PC-3 (cell line): Measurements from ENCODE around the gene RPL31. TPM values are rescaled to one million over a fixed set of nuclear protein-coding genes. Genes with fewer than 3 reads are reported as not detected.

ENCODE experiments used
- ATAC-seq: fragments of 200-7000 bp; cut with Tn5 transposase; 2 replicates; pipeline ENCODE4 v1.9.1; 2020; ENCODE audit warnings: mild to moderate bottlenecking, moderate library complexity
- BruUV-seq: library from RNA; stranded (reverse); fragments of 400-500 nt; replicated peaks from 2 replicates; lab custom pipeline; 2021; lab: Mats Ljungman, UMichigan
- CTCF ChIA-PET: fragments of 300-600 bp; sonication (Branson Sonifier 250); formaldehyde crosslinking; loops from one replicate; lab custom pipeline; 2022; ENCODE audit warnings: antibody characterized with exemption; lab: Charles Lee
- POLR2A ChIA-PET: fragments of 300-600 bp; sonication (Branson Sonifier 250); formaldehyde crosslinking; loops from one replicate; lab custom pipeline; 2022; ENCODE audit warnings: antibody characterized with exemption; ENCODE audit not compliant: unreplicated experiment; lab: Charles Lee
- DNase-seq: peaks from one replicate; pipeline ENCODE4 v3.0.0-alpha.2; 2015
- H2AFZ ChIP-seq: fragments of 300-600 bp; sonication (generic); 2 replicates; pipeline ENCODE4 v1.6.0; 2016; ENCODE audit warnings: antibody characterized with exemption, low read length
- H3F3A ChIP-seq: fragments of 300-600 bp; sonication (generic); one replicate; pipeline ENCODE4 v1.6.0; 2017; ENCODE audit warnings: antibody characterized with exemption, low read length, control low read depth, mild to moderate bottlenecking; ENCODE audit not compliant: unreplicated experiment
- H3K27ac ChIP-seq: fragments of 300-600 bp; sonication (generic); 2 replicates; pipeline ENCODE4 v1.5.1; 2016; ENCODE audit warnings: mild to moderate bottlenecking, low read length
- H3K27me3 ChIP-seq: fragments of 300-600 bp; sonication (generic); 2 replicates; pipeline ENCODE4 v1.6.1; 2016; ENCODE audit warnings: low read length, mixed read lengths
- H3K36me3 ChIP-seq: fragments of 300-600 bp; sonication (generic); 2 replicates; pipeline ENCODE4 v1.6.1; 2016; ENCODE audit warnings: low read depth, mixed run types, low read length, mixed read lengths
- H3K4me1 ChIP-seq: fragments of 300-600 bp; sonication (generic); 2 replicates; pipeline ENCODE4 v1.5.1; 2016; ENCODE audit warnings: low read length; ENCODE audit not compliant: insufficient read depth
- H3K4me2 ChIP-seq: fragments of 300-600 bp; sonication (generic); 2 replicates; pipeline ENCODE4 v1.6.0; 2016; ENCODE audit warnings: low read length
- H3K4me3 ChIP-seq: fragments of 300-600 bp; sonication (generic); 2 replicates; pipeline ENCODE4 v1.5.1; 2016; ENCODE audit warnings: mild to moderate bottlenecking, low read length, mixed read lengths
- H3K79me2 ChIP-seq: fragments of 300-600 bp; sonication (generic); 2 replicates; pipeline ENCODE4 v1.6.1; 2017; ENCODE audit warnings: low read length, mixed read lengths
- H3K9ac ChIP-seq: fragments of 300-600 bp; sonication (generic); 2 replicates; pipeline ENCODE4 v1.6.0; 2016; ENCODE audit warnings: mild to moderate bottlenecking, low read length
- H3K9me2 ChIP-seq: fragments of 300-600 bp; sonication (generic); replicated peaks from 2 replicates; pipeline ENCODE4 v1.6.1; 2016; ENCODE audit warnings: mixed run types, low read length, mixed read lengths
- H3K9me3 ChIP-seq: fragments of 300-600 bp; sonication (generic); 2 replicates; pipeline ENCODE4 v1.6.1; 2016; ENCODE audit warnings: low read length, mixed read lengths
- H4K20me1 ChIP-seq: fragments of 300-600 bp; sonication (generic); 2 replicates; pipeline ENCODE4 v1.6.1; 2016; ENCODE audit warnings: low read length, mixed read lengths
- EZH2 ChIP-seq: fragments of 300-600 bp; sonication (generic); IDR thresholded peaks from one replicate; pipeline ENCODE4 v1.6.1; 2017; ENCODE audit warnings: antibody characterized with exemption, mild to moderate bottlenecking, low read length; ENCODE audit not compliant: unreplicated experiment
- EZH2phosphoT487 ChIP-seq: fragments of 300-600 bp; sonication (generic); IDR thresholded peaks from 2 replicates; pipeline ENCODE4 v1.6.1; 2018; ENCODE audit warnings: mild to moderate bottlenecking, antibody characterized with exemption, low read length, borderline replicate concordance
- intact Hi-C: fragments of 100-400 bp; cut with micrococcal nuclease; formaldehyde crosslinking; loops from 2 replicates; pipeline ENCODE4 v1.9.0; 2023
- total RNA-seq: library from RNA; depleted of rRNA; stranded (reverse); fragments of >200 nt; gene quantifications from 2 replicates; pipeline ENCODE4 v1.2.3, GENCODE V29; 2014
- TF ChIP-seq, protein P1 (sequence below): fragments of 300-600 bp; sonication (generic); conservative IDR thresholded peaks from 2 replicates; pipeline ENCODE4 v1.5.1; 2017; ENCODE audit warnings: antibody characterized with exemption, low read depth, mild to moderate bottlenecking, low read length

The RPL31 gene
- total RNA-seq, 1 experiment from 2014 or later: 756 TPM

DNA sequence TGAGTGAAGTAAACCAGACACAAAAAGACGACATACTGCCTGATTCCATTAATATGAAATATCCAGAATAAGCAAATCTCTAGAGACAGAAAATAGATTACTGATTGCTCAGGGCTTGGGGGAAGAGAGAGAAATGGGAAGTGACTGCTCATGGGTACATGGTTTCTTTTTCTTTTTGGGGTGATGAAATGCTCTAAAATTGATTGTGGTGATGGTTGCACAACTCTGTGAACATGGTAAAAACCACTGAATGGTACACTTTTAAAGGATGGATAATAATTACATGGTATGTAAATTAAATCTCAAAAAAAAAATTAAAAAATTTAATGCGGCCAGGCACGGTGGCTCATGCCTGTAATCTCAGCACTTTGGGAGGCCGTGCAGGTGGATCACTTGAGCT is 39.3 kb downstream of the RPL31 start:
- ChIA-PET POLR2A (no interaction called here), CTCF (interaction anchor here (0.6 kb wide), 1 partner anchor 199 kb away, joined by 3 read pairs; no protein-coding TSS in a partner anchor)
- Histone ChIP-seq H3K4me2 (no peak overlapping the region), H3K4me3 (no peak overlapping the region), H3K27me3 (no peaks in the 10 kb centered on the region), H3K9ac (no peak overlapping the region), H3F3A (no peaks in the 10 kb centered on the region), H2AFZ (no peak overlapping the region), H3K79me2 (peaks cover 5% of the 10 kb centered on the region; the same call in 1 of the 2 replicates), H3K4me1 (no peaks in the 10 kb centered on the region), H3K36me3 (peaks cover 21% of the 10 kb centered on the region; the same call in 1 of the 2 replicates), H3K9me3 (no peaks in the 10 kb centered on the region), H3K9me2 (no peaks in the 10 kb centered on the region), H4K20me1 (no peaks in the 10 kb centered on the region), H3K27ac (no peak overlapping the region)
- ATAC-seq (no peak), DNase-seq (no peak)
- intact Hi-C loops: no loop called here
- BruUV-seq: no TSS peak
- no peak for TF ChIP-seq EZH2
- TF ChIP-seq, protein P1, sequence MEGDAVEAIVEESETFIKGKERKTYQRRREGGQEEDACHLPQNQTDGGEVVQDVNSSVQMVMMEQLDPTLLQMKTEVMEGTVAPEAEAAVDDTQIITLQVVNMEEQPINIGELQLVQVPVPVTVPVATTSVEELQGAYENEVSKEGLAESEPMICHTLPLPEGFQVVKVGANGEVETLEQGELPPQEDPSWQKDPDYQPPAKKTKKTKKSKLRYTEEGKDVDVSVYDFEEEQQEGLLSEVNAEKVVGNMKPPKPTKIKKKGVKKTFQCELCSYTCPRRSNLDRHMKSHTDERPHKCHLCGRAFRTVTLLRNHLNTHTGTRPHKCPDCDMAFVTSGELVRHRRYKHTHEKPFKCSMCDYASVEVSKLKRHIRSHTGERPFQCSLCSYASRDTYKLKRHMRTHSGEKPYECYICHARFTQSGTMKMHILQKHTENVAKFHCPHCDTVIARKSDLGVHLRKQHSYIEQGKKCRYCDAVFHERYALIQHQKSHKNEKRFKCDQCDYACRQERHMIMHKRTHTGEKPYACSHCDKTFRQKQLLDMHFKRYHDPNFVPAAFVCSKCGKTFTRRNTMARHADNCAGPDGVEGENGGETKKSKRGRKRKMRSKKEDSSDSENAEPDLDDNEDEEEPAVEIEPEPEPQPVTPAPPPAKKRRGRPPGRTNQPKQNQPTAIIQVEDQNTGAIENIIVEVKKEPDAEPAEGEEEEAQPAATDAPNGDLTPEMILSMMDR: no peak
- no peak for TF ChIP-seq EZH2phosphoT487

DNA sequence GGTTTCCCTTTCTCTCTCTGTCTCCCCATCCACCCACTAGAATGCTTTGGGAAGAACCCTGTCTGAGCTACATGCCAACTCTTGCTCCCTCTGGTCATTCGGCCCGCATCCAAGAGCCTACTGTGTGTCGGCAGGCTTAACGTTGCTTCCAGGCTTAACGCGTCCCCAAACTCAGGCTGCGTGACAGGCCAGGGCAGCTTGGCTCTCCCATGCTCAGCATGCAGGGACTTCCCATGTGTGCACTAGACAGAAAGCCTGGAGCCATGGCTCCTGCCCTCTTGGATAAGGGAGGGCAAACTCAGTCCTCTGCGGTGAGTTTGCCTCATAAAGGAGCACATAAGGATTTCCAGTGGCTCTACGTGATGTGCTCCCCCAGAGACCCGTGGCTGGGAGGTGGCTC is 43.2 kb downstream of the RPL31 start:
- ATAC-seq (no peak), DNase-seq (no peak)
- Histone ChIP-seq H3K9ac (no peak overlapping the region), H3K4me1 (peaks cover 18% of the 10 kb centered on the region), H3F3A (no peaks in the 10 kb centered on the region), H3K9me3 (no peaks in the 10 kb centered on the region), H3K36me3 (peaks cover 11% of the 10 kb centered on the region), H4K20me1 (no peaks in the 10 kb centered on the region), H3K27ac (no peak overlapping the region), H3K27me3 (no peaks in the 10 kb centered on the region), H2AFZ (no peak overlapping the region), H3K9me2 (no peaks in the 10 kb centered on the region), H3K4me2 (no peak overlapping the region), H3K79me2 (peaks cover 13% of the 10 kb centered on the region; the same call in 1 of the 2 replicates), H3K4me3 (no peak overlapping the region)
- POLR2A ChIA-PET: no interaction called here
- intact Hi-C loops: no loop called here
- TF ChIP-seq, protein P1: no peak
- TF ChIP-seq EZH2phosphoT487 (no peak), EZH2 (no peak)
- no TSS peak for BruUV-seq
- CTCF ChIA-PET: no interaction called here

DNA sequence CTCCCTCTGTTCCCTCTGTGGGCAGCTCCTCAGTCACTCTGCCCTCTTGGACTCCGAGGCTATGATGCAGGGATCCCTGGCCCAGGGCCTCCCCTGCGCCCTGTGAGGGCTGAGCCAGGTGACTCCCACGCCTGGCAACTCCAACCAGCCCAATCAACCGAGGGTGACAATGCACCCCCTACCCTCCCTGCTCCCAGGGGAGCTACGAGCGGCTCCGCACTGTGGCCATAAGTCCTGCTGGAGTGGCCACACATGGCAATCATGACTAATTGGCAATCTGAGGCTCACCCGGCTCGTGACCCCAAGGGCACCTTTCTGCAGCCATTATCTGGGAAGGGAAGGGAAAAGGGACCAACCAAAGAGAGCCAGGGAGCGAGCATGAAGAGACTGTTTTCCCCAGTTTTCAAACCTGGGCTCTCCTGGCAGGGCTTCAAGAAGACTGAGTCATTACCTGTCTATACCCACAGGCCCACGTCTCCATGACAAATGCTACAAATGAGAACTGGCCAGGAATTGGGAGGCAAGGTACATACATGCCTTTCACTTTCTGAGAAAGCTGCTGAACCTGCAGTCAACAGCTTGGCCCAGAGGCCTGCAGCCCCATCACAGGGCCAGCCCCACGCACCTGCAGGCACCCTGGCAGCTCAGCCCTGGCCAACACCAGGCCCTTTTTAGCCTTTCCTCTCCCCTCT is 45.1 kb downstream of the RPL31 start:
- peak overlapping the region; percentile 55 for H3K4me2 ChIP-seq
- no TSS peak for BruUV-seq
- no peaks in the 10 kb centered on the region for H3K27me3 ChIP-seq
- H3F3A ChIP-seq: no peaks in the 10 kb centered on the region
- ATAC-seq: peak; percentile 98
- no peaks in the 10 kb centered on the region for H3K9me2 ChIP-seq
- peak overlapping the region; percentile 81 for H3K27ac ChIP-seq
- H3K4me1 ChIP-seq: peaks cover 18% of the 10 kb centered on the region
- H3K79me2 ChIP-seq: peaks cover 13% of the 10 kb centered on the region; the same call in 1 of the 2 replicates
- no peaks in the 10 kb centered on the region for H3K9me3 ChIP-seq
- no peak overlapping the region for H3K4me3 ChIP-seq
- H3K36me3 ChIP-seq: peaks cover 20% of the 10 kb centered on the region
- intact Hi-C loops: no loop called here
- POLR2A ChIA-PET: interaction anchor here (0.6 kb wide), 1 partner anchor 104 kb away, joined by 5 read pairs; the partner anchor contains the start of gene TBC1D8
- CTCF ChIA-PET: interaction anchor here (0.8 to 1.0 kb wide), 2 partner anchors 18 to 158 kb away, joined by 3 read pairs; no protein-coding TSS in a partner anchor
- no peak overlapping the region for H2AFZ ChIP-seq
- TF ChIP-seq EZH2 (no peak), EZH2phosphoT487 (no peak)
- TF ChIP-seq, protein P1: no peak
- peak; percentile 97 for DNase-seq
- peak overlapping the region; percentile 42 for H3K9ac ChIP-seq
- no peaks in the 10 kb centered on the region for H4K20me1 ChIP-seq
